HFFc6 (cell line): ENCODE results near the gene RBM22. TPM values are rescaled to one million over a fixed set of nuclear protein-coding genes. Genes with fewer than 3 reads are reported as not detected.

Experiments
- DNase-seq: peaks from one replicate; pipeline ENCODE4 v3.0.0-alpha.2; 2018
- H3K27ac Mint-ChIP-seq: 2 replicates; pipeline ENCODE4 v1.8.0; 2020; ENCODE audit warnings: mild to moderate bottlenecking, mixed read lengths
- H3K27me3 Mint-ChIP-seq: 2 replicates; pipeline ENCODE4 v1.8.0; 2021; ENCODE audit warnings: mild to moderate bottlenecking, moderate library complexity, mixed read lengths; ENCODE audit not compliant: insufficient read depth
- H3K36me3 Mint-ChIP-seq: 2 replicates; pipeline ENCODE4 v1.8.0; 2021; ENCODE audit warnings: low read depth, mixed read lengths
- H3K4me1 Mint-ChIP-seq: 2 replicates; pipeline ENCODE4 v1.8.0; 2020; ENCODE audit warnings: low read depth, mixed read lengths
- H3K4me3 Mint-ChIP-seq: 2 replicates; pipeline ENCODE4 v1.8.0; 2020; ENCODE audit warnings: mild to moderate bottlenecking, moderate library complexity, mixed read lengths
- H3K9me3 Mint-ChIP-seq: 2 replicates; pipeline ENCODE4 v1.8.0; 2020; ENCODE audit warnings: mild to moderate bottlenecking, mixed read lengths
- CTCF ChIP-seq: fragments of 200-600 bp; sonication (generic); IDR thresholded peaks from 2 replicates; pipeline ENCODE4 v1.5.0; 2021; ENCODE audit warnings: antibody characterized with exemption, mild to moderate bottlenecking
- total RNA-seq, 6 experiments: library from RNA; stranded (reverse); fragmentation: NEBNext Ultra II Directional; extraction: Animal tissue kit (Norgen Biotek cat#: 25700); gene quantifications; 2 replicates in 1 of 6; 3 replicates in 5 of 6; pipeline ENCODE4 v1.2.3, GENCODE V29; 2021

RBM22 gene
- total RNA-seq, 6 experiments from 2014 or later, result 32.6 to 40.2 (median 35.4) TPM

GRCh38 chr5:150734579-150735384, 33.9 kb upstream of the RBM22 start:
- Mint-ChIP-seq H3K36me3 (peaks cover 71% of the 10 kb centered on the region), H3K27ac (no peak overlapping the region), H3K27me3 (no peaks in the 10 kb centered on the region), H3K9me3 (no peaks in the 10 kb centered on the region), H3K4me3 (no peak overlapping the region), H3K4me1 (peaks cover 7% of the 10 kb centered on the region; the same call in 1 of the 2 replicates)
- DNase-seq, result no peak
- TF ChIP-seq CTCF, result no peak

- Mint-ChIP-seq H3K9me3 (no peaks in the 10 kb centered on the region), H3K27me3 (no peaks in the 10 kb centered on the region), H3K4me3 (no peak overlapping the region), H3K27ac (no peak overlapping the region), H3K4me1 (no peaks in the 10 kb centered on the region), H3K36me3 (peaks cover 63% of the 10 kb centered on the region)
- DNase-seq, result no peak
- TF ChIP-seq CTCF, result no peak
These were observed 30.9 kb upstream of the RBM22 start for GRCh38 chr5:150731669-150732242.

GRCh38 chr5:150729859-150730258, 29.0 kb upstream of the RBM22 start:
- Mint-ChIP-seq H3K4me3 (no peak overlapping the region), H3K27ac (no peak overlapping the region), H3K4me1 (no peaks in the 10 kb centered on the region), H3K9me3 (no peaks in the 10 kb centered on the region), H3K27me3 (no peaks in the 10 kb centered on the region), H3K36me3 (peaks cover 45% of the 10 kb centered on the region)
- no peak for DNase-seq
- no peak for TF ChIP-seq CTCF

- peaks cover 36% of the 10 kb centered on the region for H3K36me3 Mint-ChIP-seq
These were observed 23.0 kb upstream of the RBM22 start for GRCh38 chr5:150723845-150724244.

GRCh38 chr5:150710165-150710564, 9.3 kb upstream of the RBM22 start:
- Mint-ChIP-seq H3K36me3 (peaks cover 25% of the 10 kb centered on the region), H3K4me3 (no peak overlapping the region), H3K27me3 (no peaks in the 10 kb centered on the region), H3K27ac (no peak overlapping the region), H3K4me1 (no peaks in the 10 kb centered on the region), H3K9me3 (no peaks in the 10 kb centered on the region)
- no peak for DNase-seq
- peak; percentile 60 for TF ChIP-seq CTCF

More at GRCh38 chr5:150723845-150724244, 23.0 kb upstream of the RBM22 start:
- Mint-ChIP-seq H3K27me3 (no peaks in the 10 kb centered on the region), H3K4me1 (0 out of 2 replicates have a peak, but pooled peaks cover 10% of the 10 kb centered on the region), H3K27ac (no peak overlapping the region), H3K9me3 (no peaks in the 10 kb centered on the region), H3K4me3 (no peak overlapping the region)
- TF ChIP-seq CTCF, result no peak
- DNase-seq, result no peak
